GM23338 (cell line): ENCODE results near the gene PNMA1.

Experiments used
- CTCF ChIP-seq, 2 experiments: fragments of 200-600 bp in 1 of 2; sonication (generic) in 1 of 2; conservative IDR thresholded peaks; 2 replicates each; pipeline versions ENCODE4 v1.5.1 to v1.6.1; 2016 to 2017; ENCODE audit warnings: antibody characterized with exemption in 2 of 2, low read depth in 2 of 2, mild to moderate bottlenecking in 2 of 2, moderate library complexity in 1 of 2
- ETS1 ChIP-seq: IDR thresholded peaks from 2 replicates; pipeline ENCODE4 v1.6.1; 2016; ENCODE audit warnings: antibody characterized with exemption

GRCh38 chr14:73747379-73748211, 33.4 kb upstream of the PNMA1 start:
- TF ChIP-seq ETS1 (no peak), CTCF (conservative IDR thresholded peaks at IDR 0.05; ENCODE audit: low read depth in 2 of 2) (no peak)
